Measurements from ENCODE around the gene CRTC1. TPM values are rescaled to one million over a fixed set of nuclear protein-coding genes. Genes with fewer than 3 reads are reported as not detected.

The CRTC1 gene
- total RNA-seq, 1 donor from 2014 or later = 0.79 TPM

DNA sequence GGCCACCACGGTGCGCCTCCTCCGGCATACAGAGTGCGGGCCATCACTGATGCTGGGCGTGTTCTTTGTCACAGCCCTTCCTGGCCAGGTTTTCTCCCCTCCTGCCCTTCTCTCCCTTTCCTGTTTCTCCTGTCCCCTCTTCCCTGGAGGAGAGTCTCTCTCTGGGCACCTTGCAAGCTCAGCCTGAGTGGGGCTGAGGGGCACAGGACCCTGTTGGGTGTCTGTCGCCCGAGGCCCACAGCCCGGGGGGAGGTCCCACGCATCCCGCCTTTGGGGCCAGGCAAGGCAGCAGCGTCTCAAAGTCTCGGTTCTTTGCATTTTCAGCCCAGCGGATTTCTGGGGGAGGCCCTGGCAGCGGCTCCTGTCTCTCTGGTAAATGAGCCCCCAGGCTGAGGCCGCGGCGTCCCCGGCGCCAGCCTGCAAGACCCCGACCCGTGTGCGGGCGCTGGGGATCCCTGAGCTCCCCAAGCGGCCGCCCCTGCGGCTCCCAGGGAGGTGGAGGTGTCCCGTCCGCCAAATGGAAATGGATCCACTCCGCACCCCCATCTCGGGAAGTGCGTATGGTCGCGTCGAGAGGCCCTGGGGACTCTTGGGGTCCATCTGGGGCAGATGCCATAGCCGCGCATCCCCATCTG, 60.4 kb downstream of the CRTC1 start:
- Histone ChIP-seq H3K4me3 (ENCODE audit: low read depth, low read length) (no peak overlapping the region), H3K36me3 (ENCODE audit: control insufficient read depth, insufficient read depth, low read length) (no peaks in the 10 kb centered on the region), H3K27me3 (ENCODE audit: control insufficient read depth, insufficient read depth, low read length) (no peaks in the 10 kb centered on the region)
- FAIRE-seq (no peak), DNase-seq (ENCODE audit: low read depth) (no peak)
- TF ChIP-seq, protein P1, sequence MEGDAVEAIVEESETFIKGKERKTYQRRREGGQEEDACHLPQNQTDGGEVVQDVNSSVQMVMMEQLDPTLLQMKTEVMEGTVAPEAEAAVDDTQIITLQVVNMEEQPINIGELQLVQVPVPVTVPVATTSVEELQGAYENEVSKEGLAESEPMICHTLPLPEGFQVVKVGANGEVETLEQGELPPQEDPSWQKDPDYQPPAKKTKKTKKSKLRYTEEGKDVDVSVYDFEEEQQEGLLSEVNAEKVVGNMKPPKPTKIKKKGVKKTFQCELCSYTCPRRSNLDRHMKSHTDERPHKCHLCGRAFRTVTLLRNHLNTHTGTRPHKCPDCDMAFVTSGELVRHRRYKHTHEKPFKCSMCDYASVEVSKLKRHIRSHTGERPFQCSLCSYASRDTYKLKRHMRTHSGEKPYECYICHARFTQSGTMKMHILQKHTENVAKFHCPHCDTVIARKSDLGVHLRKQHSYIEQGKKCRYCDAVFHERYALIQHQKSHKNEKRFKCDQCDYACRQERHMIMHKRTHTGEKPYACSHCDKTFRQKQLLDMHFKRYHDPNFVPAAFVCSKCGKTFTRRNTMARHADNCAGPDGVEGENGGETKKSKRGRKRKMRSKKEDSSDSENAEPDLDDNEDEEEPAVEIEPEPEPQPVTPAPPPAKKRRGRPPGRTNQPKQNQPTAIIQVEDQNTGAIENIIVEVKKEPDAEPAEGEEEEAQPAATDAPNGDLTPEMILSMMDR (IDR thresholded peaks at IDR 0.05; ENCODE audit: insufficient read depth, low read length, severe bottlenecking) = no peak

DNA sequence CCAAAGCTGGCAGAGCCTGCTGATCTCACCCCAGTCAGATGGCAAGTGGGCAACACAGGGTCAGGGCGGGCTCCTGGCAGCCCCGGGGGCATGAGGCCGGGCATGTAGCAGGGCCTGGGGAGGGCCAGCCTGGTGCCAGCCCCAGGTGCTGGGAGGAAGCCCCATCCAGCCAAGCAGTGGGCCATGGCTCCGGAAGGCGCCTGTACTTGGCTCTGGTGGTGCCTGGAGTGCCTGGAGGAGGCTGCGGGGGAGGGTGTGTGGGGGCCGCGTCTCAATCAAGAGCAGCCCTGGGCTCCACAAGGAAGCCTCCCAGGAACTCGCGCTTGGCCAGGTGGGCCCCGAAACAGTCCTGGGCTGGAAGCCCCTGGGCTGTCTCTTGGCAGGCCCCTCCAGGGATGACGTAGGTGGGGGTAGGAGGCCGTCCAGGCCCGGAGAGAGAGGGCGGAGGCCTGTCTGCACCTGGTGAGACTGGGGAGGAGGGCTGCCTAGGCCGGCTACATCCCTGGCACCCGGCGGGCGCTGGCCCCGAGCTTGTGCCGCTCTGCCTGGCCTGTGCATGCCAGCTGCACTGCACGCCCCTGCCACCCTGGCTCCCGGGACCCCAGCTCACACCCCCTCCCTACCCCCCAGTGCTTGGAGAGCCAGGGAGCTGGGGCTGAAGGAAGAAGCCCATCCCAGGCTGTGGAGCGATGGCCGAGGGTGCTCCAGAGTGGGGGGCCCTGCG, 61.7 kb downstream of the CRTC1 start:
- Histone ChIP-seq H3K4me3 (ENCODE audit: low read depth, low read length) (no peak overlapping the region), H3K27me3 (ENCODE audit: control insufficient read depth, insufficient read depth, low read length) (no peaks in the 10 kb centered on the region), H3K36me3 (ENCODE audit: control insufficient read depth, insufficient read depth, low read length) (no peaks in the 10 kb centered on the region)
- DNase-seq (ENCODE audit: low read depth) (no peak), FAIRE-seq (no peak)
- TF ChIP-seq, protein P1 (IDR thresholded peaks at IDR 0.05; ENCODE audit: insufficient read depth, low read length, severe bottlenecking) = no peak

DNA sequence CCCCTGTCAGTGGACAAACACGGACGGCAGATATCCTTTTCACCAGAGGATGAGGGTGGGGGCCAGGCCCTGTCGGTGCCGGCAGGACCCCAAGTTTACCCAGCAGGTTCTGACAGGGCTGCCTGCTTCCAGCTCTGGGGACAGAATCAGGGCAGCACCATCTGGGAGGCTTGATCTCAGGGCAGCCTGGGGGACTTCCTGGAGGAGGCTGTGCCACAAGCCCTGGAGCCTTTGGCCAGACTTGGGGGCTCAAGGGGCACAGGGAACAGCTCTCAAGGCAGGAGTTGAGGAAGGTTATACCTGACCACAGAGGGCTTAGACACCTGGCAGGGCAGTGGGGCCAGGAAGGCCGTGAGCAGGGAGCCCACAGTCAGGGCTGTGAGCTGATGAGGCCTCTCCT, 62.5 kb downstream of the CRTC1 start:
- no peak overlapping the region for H3K4me3 ChIP-seq (ENCODE audit: low read depth, low read length)
- no peaks in the 10 kb centered on the region for H3K36me3 ChIP-seq (ENCODE audit: control insufficient read depth, insufficient read depth, low read length)
- DNase-seq (ENCODE audit: low read depth) (no peak), FAIRE-seq (no peak)
- TF ChIP-seq, protein P1 (IDR thresholded peaks at IDR 0.05; ENCODE audit: insufficient read depth, low read length, severe bottlenecking) = no peak
- no peaks in the 10 kb centered on the region for H3K27me3 ChIP-seq (ENCODE audit: control insufficient read depth, insufficient read depth, low read length)

DNA sequence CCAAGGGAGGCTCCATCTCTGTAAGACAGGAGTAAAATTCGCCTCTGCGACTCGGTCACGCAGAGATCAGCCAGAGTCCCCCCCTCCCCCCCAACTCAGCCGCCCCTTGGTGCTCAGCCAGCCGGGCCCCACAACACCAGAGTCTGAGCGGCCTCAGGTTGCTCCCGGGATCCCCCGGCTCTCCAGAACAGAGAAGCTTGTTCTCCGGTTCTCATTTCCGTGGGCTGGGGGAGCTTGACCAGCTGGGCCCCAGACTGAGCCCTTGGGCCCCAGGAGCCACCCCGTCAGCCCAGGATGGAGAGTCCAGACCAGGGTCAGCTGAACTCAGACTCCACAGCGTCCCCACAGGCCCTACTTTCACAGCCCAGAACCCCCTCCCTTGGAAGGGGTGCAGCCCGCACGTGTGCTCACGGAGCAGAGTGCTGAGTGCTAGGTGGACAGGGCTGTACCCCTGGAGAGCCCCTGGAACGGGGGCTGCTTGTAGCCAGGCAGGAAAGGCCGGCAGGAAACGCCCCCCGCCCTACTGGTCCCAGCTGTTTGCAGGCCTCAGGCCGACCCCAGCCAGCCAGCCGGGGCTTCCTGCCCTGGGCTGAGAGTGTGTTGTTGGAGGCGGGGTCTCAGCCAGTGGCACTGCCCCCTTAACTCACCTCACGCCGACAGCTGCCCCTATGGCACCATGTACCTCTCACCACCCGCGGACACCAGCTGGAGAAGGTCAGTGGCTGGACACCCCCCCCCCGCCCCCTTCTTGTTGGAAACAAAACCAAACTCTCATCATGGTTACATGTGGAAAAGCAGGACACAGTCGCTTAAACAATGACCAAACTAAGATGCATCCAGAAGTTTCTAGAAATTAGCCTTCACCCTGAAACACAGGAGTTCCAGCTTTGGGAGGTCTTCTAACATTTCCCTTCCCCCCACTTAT, 63.2 kb downstream of the CRTC1 start:
- TF ChIP-seq, protein P1 (IDR thresholded peaks at IDR 0.05; ENCODE audit: insufficient read depth, low read length, severe bottlenecking) = no peak
- FAIRE-seq (no peak), DNase-seq (ENCODE audit: low read depth) (no peak)
- no peaks in the 10 kb centered on the region for H3K27me3 ChIP-seq (ENCODE audit: control insufficient read depth, insufficient read depth, low read length)
- H3K36me3 ChIP-seq (ENCODE audit: control insufficient read depth, insufficient read depth, low read length) = no peaks in the 10 kb centered on the region
- H3K4me3 ChIP-seq (ENCODE audit: low read depth, low read length) = no peak overlapping the region

DNA sequence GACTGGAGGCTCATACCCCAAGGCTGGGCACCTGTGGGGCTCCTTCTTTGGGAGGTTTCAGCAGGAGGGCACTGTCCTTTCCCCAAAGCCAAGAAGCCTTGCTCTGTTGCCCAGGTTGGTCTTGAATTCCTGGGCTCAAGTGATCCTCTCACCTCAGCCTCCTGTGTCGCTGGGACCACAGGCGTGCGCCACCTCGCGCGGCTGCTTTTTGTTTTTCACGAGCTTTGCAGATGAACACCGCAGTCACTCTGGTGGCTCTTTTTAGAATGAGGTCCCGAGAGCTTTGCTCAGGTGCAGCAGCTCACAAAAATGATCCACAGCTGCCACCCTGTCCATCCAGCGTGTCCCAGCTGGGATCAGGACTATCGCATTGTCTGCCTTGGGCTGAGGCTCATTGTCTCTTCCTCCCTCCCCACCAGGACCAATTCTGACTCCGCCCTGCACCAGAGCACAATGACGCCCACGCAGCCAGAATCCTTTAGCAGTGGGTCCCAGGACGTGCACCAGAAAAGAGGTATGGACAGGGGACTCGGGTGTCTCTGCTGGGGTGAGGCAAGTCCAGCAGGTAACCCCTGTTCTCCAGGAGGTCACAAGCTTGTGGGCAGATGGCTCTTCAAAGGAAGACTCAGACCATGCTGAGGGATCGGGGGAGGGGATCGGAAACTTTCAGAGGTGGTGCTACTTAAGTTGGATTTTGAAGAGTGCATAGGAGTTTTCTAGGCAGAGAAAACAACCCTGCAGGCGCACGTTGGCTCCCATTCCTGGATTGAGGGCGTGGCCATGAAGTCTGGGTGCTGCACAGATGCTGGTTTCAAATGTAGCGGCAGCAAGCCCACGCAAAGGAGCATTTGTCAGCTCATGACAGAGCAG, 66.1 kb downstream of the CRTC1 start:
- no peak for FAIRE-seq
- no peak for DNase-seq (ENCODE audit: low read depth)
- TF ChIP-seq, protein P1 (IDR thresholded peaks at IDR 0.05; ENCODE audit: insufficient read depth, low read length, severe bottlenecking) = no peak

More for the DNA sequence above, 66.1 kb downstream of the CRTC1 start:
- Histone ChIP-seq H3K4me3 (ENCODE audit: low read depth, low read length) (no peak overlapping the region), H3K27me3 (ENCODE audit: control insufficient read depth, insufficient read depth, low read length) (no peaks in the 10 kb centered on the region), H3K36me3 (ENCODE audit: control insufficient read depth, insufficient read depth, low read length) (no peaks in the 10 kb centered on the region)
